GM12878 (cell line): ENCODE results near the gene CEP295NL.

Source experiments
- CREB1 ChIP-seq: IDR thresholded peaks from 2 replicates; pipeline ENCODE4 v1.6.1; 2012; ENCODE audit warnings: low read depth, mild to moderate bottlenecking, inconsistent platforms
- CTCF ChIP-seq, 3 experiments: IDR thresholded peaks in 2 of 3; conservative IDR thresholded peaks in 1 of 3; 2 replicates each; pipeline ENCODE4 v1.5.1; 2011; ENCODE audit warnings: low read depth in 3 of 3, low read length in 3 of 3, mild to moderate bottlenecking in 3 of 3, control low read depth in 2 of 3, moderate library complexity in 2 of 3, inconsistent platforms in 1 of 3, mixed read lengths in 1 of 3; ENCODE audit not compliant: control insufficient read depth in 2 of 3, insufficient read depth in 1 of 3; ENCODE audit errors: extremely low read depth in 1 of 3
- EZH2 ChIP-seq: IDR thresholded peaks from 2 replicates; pipeline ENCODE4 v1.6.1; 2012; ENCODE audit warnings: low read depth, mild to moderate bottlenecking, control low read depth, inconsistent platforms, low read length, borderline replicate concordance; ENCODE audit not compliant: control insufficient read depth
- HCFC1 ChIP-seq: fragments of 150-350 bp; IDR thresholded peaks from 2 replicates; pipeline ENCODE4 v1.6.1; 2014; ENCODE audit warnings: low read length
- POLR2AphosphoS2 ChIP-seq: IDR thresholded peaks from 2 replicates; pipeline ENCODE4 v1.6.1; 2011; ENCODE audit warnings: low read depth, mild to moderate bottlenecking, low read length, improper control_type of control experiment, moderate library complexity
- REST ChIP-seq: IDR thresholded peaks from 2 replicates; pipeline ENCODE4 v1.6.1; 2012; ENCODE audit warnings: mild to moderate bottlenecking, low read depth, low read length
- YY1 ChIP-seq: IDR thresholded peaks from 2 replicates; pipeline ENCODE4 v1.6.1; 2011; ENCODE audit warnings: low read depth, mild to moderate bottlenecking, low read length
- ZBTB33 ChIP-seq: fragments of 450-650 bp; IDR thresholded peaks from 2 replicates; pipeline ENCODE4 v1.6.1; 2017; ENCODE audit warnings: mild to moderate bottlenecking
- ZZZ3 ChIP-seq: IDR thresholded peaks from 2 replicates; pipeline ENCODE4 v1.6.1; 2011; ENCODE audit warnings: low read depth; ENCODE audit not compliant: control insufficient read depth, insufficient read length
- TF ChIP-seq, protein P1 (sequence below): IDR thresholded peaks from 2 replicates; pipeline ENCODE4 v1.6.1; 2012; ENCODE audit warnings: low read depth, low read length, improper control_type of control experiment

GRCh38 chr17:78917451-78918275 lies 14.7 kb upstream of the CEP295NL start:
- TF ChIP-seq HCFC1 = no peak
- TF ChIP-seq REST = no peak
- no peak for TF ChIP-seq CTCF (IDR thresholded peaks at IDR 0.05 in 2 of 3, conservative IDR thresholded peaks at IDR 0.05 in 1 of 3; ENCODE audit: control insufficient read depth in 2 of 3, extremely low read depth in 1 of 3, insufficient read depth in 1 of 3, low read depth in 3 of 3, low read length in 3 of 3)
- TF ChIP-seq CREB1 = no peak
- TF ChIP-seq ZZZ3 = no peak
- TF ChIP-seq YY1 = no peak
- no peak for TF ChIP-seq POLR2AphosphoS2
- no peak for TF ChIP-seq ZBTB33
- no peak for TF ChIP-seq EZH2
- TF ChIP-seq, protein P1, sequence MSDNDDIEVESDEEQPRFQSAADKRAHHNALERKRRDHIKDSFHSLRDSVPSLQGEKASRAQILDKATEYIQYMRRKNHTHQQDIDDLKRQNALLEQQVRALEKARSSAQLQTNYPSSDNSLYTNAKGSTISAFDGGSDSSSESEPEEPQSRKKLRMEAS = no peak
